ENCODE data around the gene PNPLA6. TPM values are rescaled to one million over a fixed set of nuclear protein-coding genes. Genes with fewer than 3 reads are reported as not detected.
A peak's percentile ranks its signal among the peaks of the same experiment; 100 is the strongest.

The PNPLA6 gene
- total and polyA plus RNA-seq, 11 donors, result 35.6 to 105 (median 49.9) TPM

GRCh38 chr19:7494416-7495098 lies 41.0 kb upstream of the PNPLA6 start:
- DNase-seq (peak in 3 of 5 donors; percentile 41 to 56 (median 41)), ATAC-seq (peak; percentile 57 to 85 (median 68))
- WGBS, 4 donors, result 33 to 48% (median 39%) methylated on average over 12 to 13 of the region's 13 CpGs
- Histone ChIP-seq H3K36me3 (no peaks in the 10 kb centered on the region), H3K9me3 (no peaks in the 10 kb centered on the region), H3K27me3 (no peaks in the 10 kb centered on the region), H3K4me1 (peaks cover 0 to 33% (median 6%) of the 10 kb centered on the region in 12 donors), H3K4me3 (peak overlapping the region in 2 of 12 donors; percentile 12 to 13), H3K27ac (peak overlapping the region; percentile 21 to 82 (median 73))
- TF ChIP-seq CTCF (IDR thresholded peaks at IDR 0.05) (peak in 4 of 12 donors; percentile 7 to 23 (median 11)), POLR2A (IDR thresholded peaks at IDR 0.05) (no peak)
- intact Hi-C loops (cut with DNase I), result no loop called here

- Histone ChIP-seq H3K27me3 (peaks cover 3 to 23% (median 17%) of the 10 kb centered on the region in 9 donors), H3K9me3 (no peaks in the 10 kb centered on the region), H3K4me3 (no peak overlapping the region), H3K27ac (no peak overlapping the region), H3K4me1 (peaks cover 0 to 26% (median 11%) of the 10 kb centered on the region in 12 donors), H3K36me3 (no peaks in the 10 kb centered on the region)
- 47 to 63% (median 53%) methylated on average over 5 to 7 of the region's 7 CpGs for WGBS, 4 donors
- ATAC-seq (peak in 1 of 4 donors; percentile 29), DNase-seq (peak in 1 of 5 donors; percentile 38)
- TF ChIP-seq CTCF (IDR thresholded peaks at IDR 0.05), result peak in 5 of 12 donors; percentile 13 to 33 (median 29)
- no peak for TF ChIP-seq POLR2A (IDR thresholded peaks at IDR 0.05)
- intact Hi-C loops (cut with DNase I), result no loop called here
Measured at GRCh38 chr19:7497292-7497691, 38.2 kb upstream of the PNPLA6 start.

- Histone ChIP-seq H3K36me3 (no peaks in the 10 kb centered on the region), H3K27me3 (peaks cover 3 to 52% (median 29%) of the 10 kb centered on the region in 9 donors), H3K9me3 (no peaks in the 10 kb centered on the region), H3K4me1 (peaks cover 0 to 18% (median 5%) of the 10 kb centered on the region in 12 donors), H3K27ac (no peak overlapping the region), H3K4me3 (peak overlapping the region in 11 of 12 donors; percentile 30 to 56 (median 41))
- WGBS, 4 donors, result 1 to 4% (median 2%) methylated on average over 36 to 93 of the region's 93 CpGs
- intact Hi-C loops (cut with DNase I), result no loop called here
- ATAC-seq (peak in 3 of 4 donors; percentile 57 to 68 (median 63)), DNase-seq (peak in 1 of 5 donors; percentile 60)
- TF ChIP-seq POLR2A (IDR thresholded peaks at IDR 0.05) (no peak), CTCF (IDR thresholded peaks at IDR 0.05) (peak in 1 of 12 donors; percentile 12)
Measured at GRCh38 chr19:7500811-7501450, 34.6 kb upstream of the PNPLA6 start.

- ATAC-seq (no peak), DNase-seq (no peak)
- Histone ChIP-seq H3K9me3 (no peaks in the 10 kb centered on the region), H3K4me3 (no peak overlapping the region), H3K27ac (no peak overlapping the region), H3K4me1 (peaks cover 0 to 24% (median 6%) of the 10 kb centered on the region in 12 donors), H3K27me3 (peaks cover 3 to 52% (median 29%) of the 10 kb centered on the region in 9 donors), H3K36me3 (no peaks in the 10 kb centered on the region)
- 30 to 74% (median 47%) methylated on average over 2 of the region's 2 CpGs for WGBS, 4 donors
- no peak for TF ChIP-seq CTCF (IDR thresholded peaks at IDR 0.05)
- intact Hi-C loops (cut with DNase I), result no loop called here
Measured at GRCh38 chr19:7502552-7502951, 33.0 kb upstream of the PNPLA6 start.

Measured in heart left ventricle (tissue), 16 donors.